GM23338 (cell line): ENCODE data around the gene MAPKAPK3. TPM values are rescaled to one million over a fixed set of nuclear protein-coding genes. Genes with fewer than 3 reads are reported as not detected.

Source experiments
- ATAC-seq: fragments of 200-7000 bp; cut with Tn5 transposase; 3 replicates; pipeline ENCODE4 v1.9.1; 2020
- DNase-seq: peaks from one replicate; pipeline ENCODE4 v3.0.0-alpha.2; 2015; ENCODE audit warnings: low spot score
- H2AFZ ChIP-seq: fragments of 200-600 bp; sonication (generic); 2 replicates; pipeline ENCODE4 v1.8.0; 2016; ENCODE audit warnings: antibody characterized with exemption, mild to moderate bottlenecking, moderate library complexity
- H3F3A ChIP-seq: fragments of 200-600 bp; sonication (generic); replicated peaks from 2 replicates; pipeline ENCODE4 v1.8.0; 2017; ENCODE audit warnings: antibody characterized with exemption, mixed run types, low read depth
- H3K27ac ChIP-seq: fragments of 200-600 bp; sonication (generic); 2 replicates; pipeline ENCODE4 v1.6.1; 2016; ENCODE audit warnings: low read depth
- H3K27me3 ChIP-seq: fragments of 200-600 bp; sonication (generic); 2 replicates; pipeline ENCODE4 v1.8.0; 2016; ENCODE audit warnings: mild to moderate bottlenecking, mixed run types, moderate library complexity; ENCODE audit not compliant: insufficient read depth
- H3K36me3 ChIP-seq: fragments of 200-600 bp; sonication (generic); 2 replicates; pipeline ENCODE4 v1.8.0; 2016; ENCODE audit warnings: mild to moderate bottlenecking; ENCODE audit not compliant: insufficient read depth
- H3K4me1 ChIP-seq: fragments of 200-600 bp; sonication (generic); 2 replicates; pipeline ENCODE4 v1.8.0; 2016; ENCODE audit warnings: mild to moderate bottlenecking, moderate library complexity; ENCODE audit not compliant: insufficient read depth
- H3K4me2 ChIP-seq: fragments of 200-600 bp; sonication (generic); 2 replicates; pipeline ENCODE4 v1.7.1; 2017; ENCODE audit warnings: mixed run types
- H3K4me3 ChIP-seq: fragments of 200-600 bp; sonication (generic); 2 replicates; pipeline ENCODE4 v1.6.1; 2016; ENCODE audit warnings: mixed run types
- H3K79me2 ChIP-seq: fragments of 200-600 bp; sonication (generic); replicated peaks from 2 replicates; pipeline ENCODE4 v1.8.0; 2017; ENCODE audit warnings: mild to moderate bottlenecking; ENCODE audit not compliant: insufficient read depth
- H3K9me2 ChIP-seq: fragments of 200-600 bp; sonication (generic); 2 replicates; pipeline ENCODE4 v1.8.0; 2017; ENCODE audit not compliant: insufficient read depth
- H4K20me1 ChIP-seq: fragments of 200-600 bp; sonication (generic); replicated peaks from 2 replicates; pipeline ENCODE4 v1.8.0; 2017; ENCODE audit warnings: mild to moderate bottlenecking; ENCODE audit not compliant: insufficient read depth
- H3K27ac Mint-ChIP-seq: 2 replicates; pipeline ENCODE4 v1.8.0; 2020; ENCODE audit warnings: inconsistent platforms, mild to moderate bottlenecking, moderate library complexity, mixed read lengths
- H3K27me3 Mint-ChIP-seq: 3 replicates; pipeline ENCODE4 v1.8.0; 2022; ENCODE audit warnings: low read depth, mild to moderate bottlenecking, moderate library complexity, mixed read lengths, inconsistent platforms; ENCODE audit not compliant: insufficient read depth, poor library complexity
- H3K36me3 Mint-ChIP-seq: 3 replicates; pipeline ENCODE4 v1.8.0; 2021; ENCODE audit warnings: low read depth, mild to moderate bottlenecking, inconsistent platforms, moderate library complexity, mixed read lengths
- H3K4me1 Mint-ChIP-seq: 3 replicates; pipeline ENCODE4 v1.8.0; 2020; ENCODE audit warnings: mild to moderate bottlenecking, inconsistent platforms, mixed read lengths
- H3K4me3 Mint-ChIP-seq: 3 replicates; pipeline ENCODE4 v1.8.0; 2021; ENCODE audit warnings: moderate library complexity, mild to moderate bottlenecking, inconsistent platforms, mixed read lengths
- H3K9me3 Mint-ChIP-seq: 3 replicates; pipeline ENCODE4 v1.8.0; 2020; ENCODE audit warnings: moderate library complexity, mild to moderate bottlenecking, inconsistent platforms, mixed read lengths
- CREB1 ChIP-seq: fragments of 250-450 bp; sonication (Bioruptor Pico); IDR thresholded peaks from 2 replicates; pipeline ENCODE4 v1.5.0; 2020; ENCODE audit warnings: low read depth, mild to moderate bottlenecking, moderate library complexity
- CTCF ChIP-seq, 2 experiments: fragments of 200-600 bp in 1 of 2; sonication (generic) in 1 of 2; conservative IDR thresholded peaks; 2 replicates each; pipeline versions ENCODE4 v1.5.1 to v1.6.1; 2016 to 2017; ENCODE audit warnings: antibody characterized with exemption in 2 of 2, low read depth in 2 of 2, mild to moderate bottlenecking in 2 of 2, moderate library complexity in 1 of 2
- EZH2 ChIP-seq: fragments of 200-600 bp; sonication (generic); IDR thresholded peaks from one replicate; pipeline ENCODE4 v1.8.0; 2017; ENCODE audit warnings: antibody characterized with exemption, mild to moderate bottlenecking, low read depth; ENCODE audit not compliant: unreplicated experiment
- EZH2phosphoT487 ChIP-seq: fragments of 200-600 bp; sonication (generic); IDR thresholded peaks from one replicate; pipeline ENCODE4 v1.8.1; 2018; ENCODE audit warnings: antibody characterized with exemption; ENCODE audit not compliant: unreplicated experiment
- JUNB ChIP-seq: IDR thresholded peaks from one replicate; pipeline ENCODE4 v1.6.1; 2016; ENCODE audit warnings: antibody characterized with exemption; ENCODE audit not compliant: unreplicated experiment
- NANOG ChIP-seq: IDR thresholded peaks from 2 replicates; pipeline ENCODE4 v1.6.1; 2016; ENCODE audit warnings: antibody characterized with exemption, borderline replicate concordance
- POLR2AphosphoS5 ChIP-seq: IDR thresholded peaks from 2 replicates; pipeline ENCODE4 v1.6.1; 2016; ENCODE audit warnings: antibody characterized with exemption, low read depth
- ZNF331 ChIP-seq: fragments of 250-450 bp; sonication (Bioruptor Pico); IDR thresholded peaks from 2 replicates; pipeline ENCODE4 v1.5.0; 2020; ENCODE audit warnings: low read depth, mild to moderate bottlenecking, moderate library complexity
- ZNF462 ChIP-seq: fragments of 250-450 bp; sonication (Bioruptor Pico); IDR thresholded peaks from 2 replicates; pipeline ENCODE4 v1.5.0; 2020; ENCODE audit warnings: mild to moderate bottlenecking, moderate library complexity
- polyA plus RNA-seq: library from polyadenylated mRNA; unstranded; fragments of >200 nt; fragmentation: Nextera tagmentation; extraction: Ambion mirVana; gene quantifications from 2 replicates; pipeline ENCODE4 v1.2.1, GENCODE V29; 2016
- total RNA-seq: library from RNA; depleted of rRNA; stranded (reverse); fragments of >200 nt; shearing (Covaris generic); gene quantifications from 2 replicates; pipeline ENCODE4 v1.2.3, GENCODE V29; 2014
- TF ChIP-seq, protein P1 (sequence below): IDR thresholded peaks from one replicate; pipeline ENCODE4 v1.6.1; 2018; ENCODE audit warnings: antibody characterized with exemption; ENCODE audit not compliant: unreplicated experiment
- TF ChIP-seq, protein P2 (sequence below): IDR thresholded peaks from 2 replicates; pipeline ENCODE4 v1.6.1; 2016; ENCODE audit warnings: antibody characterized with exemption

Gene MAPKAPK3
- total and polyA plus RNA-seq, 2 experiments from 2014 or later = 16.5 to 51.1 TPM

DNA sequence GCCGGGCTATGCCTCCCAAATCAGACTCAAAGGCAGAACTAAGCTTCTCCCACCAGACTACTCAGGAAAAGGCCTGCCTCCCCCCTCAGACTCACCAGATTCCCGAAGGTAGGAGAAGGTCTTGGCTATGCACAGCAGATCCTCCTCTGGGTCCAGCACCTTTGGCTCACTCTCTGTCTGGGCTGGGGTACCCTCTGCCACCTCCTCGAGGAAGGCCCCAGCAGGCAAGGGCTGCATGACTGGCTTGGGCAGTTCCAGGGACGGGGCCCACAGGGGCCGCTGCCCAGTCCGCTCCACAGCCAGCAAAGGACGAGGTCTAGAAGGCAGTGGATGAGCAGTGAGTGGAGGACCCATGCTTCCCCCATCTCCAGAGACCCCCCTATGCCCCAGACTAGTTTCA is 8.7 kb upstream of the MAPKAPK3 start (continued):
- TF ChIP-seq JUNB = no peak
- TF ChIP-seq CTCF (conservative IDR thresholded peaks at IDR 0.05; ENCODE audit: low read depth in 2 of 2) = no peak
- no peak for TF ChIP-seq EZH2phosphoT487

GRCh38 chr3:50609071-50609762 is 7.7 kb upstream of the MAPKAPK3 start:
- Histone ChIP-seq H4K20me1 (peaks cover 2% of the 10 kb centered on the region), H3K4me2 (no peak overlapping the region), H2AFZ (no peak overlapping the region), H3K79me2 (no peaks in the 10 kb centered on the region), H3F3A (0 out of 2 replicates have a peak, but pooled peaks cover 7% of the 10 kb centered on the region), H3K36me3 (no peaks in the 10 kb centered on the region), H3K27ac (no peak overlapping the region), H3K4me1 (peaks cover 8% of the 10 kb centered on the region; the same call in 1 of the 2 replicates), H3K9me2 (no peaks in the 10 kb centered on the region), H3K4me3 (no peak overlapping the region), H3K27me3 (peaks cover 30% of the 10 kb centered on the region)
- Mint-ChIP-seq H3K4me1 (peaks cover 14% of the 10 kb centered on the region), H3K27me3 (peaks cover 42% of the 10 kb centered on the region), H3K27ac (no peak overlapping the region), H3K4me3 (no peak overlapping the region), H3K36me3 (no peaks in the 10 kb centered on the region), H3K9me3 (no peaks in the 10 kb centered on the region)
- TF ChIP-seq, protein P1, sequence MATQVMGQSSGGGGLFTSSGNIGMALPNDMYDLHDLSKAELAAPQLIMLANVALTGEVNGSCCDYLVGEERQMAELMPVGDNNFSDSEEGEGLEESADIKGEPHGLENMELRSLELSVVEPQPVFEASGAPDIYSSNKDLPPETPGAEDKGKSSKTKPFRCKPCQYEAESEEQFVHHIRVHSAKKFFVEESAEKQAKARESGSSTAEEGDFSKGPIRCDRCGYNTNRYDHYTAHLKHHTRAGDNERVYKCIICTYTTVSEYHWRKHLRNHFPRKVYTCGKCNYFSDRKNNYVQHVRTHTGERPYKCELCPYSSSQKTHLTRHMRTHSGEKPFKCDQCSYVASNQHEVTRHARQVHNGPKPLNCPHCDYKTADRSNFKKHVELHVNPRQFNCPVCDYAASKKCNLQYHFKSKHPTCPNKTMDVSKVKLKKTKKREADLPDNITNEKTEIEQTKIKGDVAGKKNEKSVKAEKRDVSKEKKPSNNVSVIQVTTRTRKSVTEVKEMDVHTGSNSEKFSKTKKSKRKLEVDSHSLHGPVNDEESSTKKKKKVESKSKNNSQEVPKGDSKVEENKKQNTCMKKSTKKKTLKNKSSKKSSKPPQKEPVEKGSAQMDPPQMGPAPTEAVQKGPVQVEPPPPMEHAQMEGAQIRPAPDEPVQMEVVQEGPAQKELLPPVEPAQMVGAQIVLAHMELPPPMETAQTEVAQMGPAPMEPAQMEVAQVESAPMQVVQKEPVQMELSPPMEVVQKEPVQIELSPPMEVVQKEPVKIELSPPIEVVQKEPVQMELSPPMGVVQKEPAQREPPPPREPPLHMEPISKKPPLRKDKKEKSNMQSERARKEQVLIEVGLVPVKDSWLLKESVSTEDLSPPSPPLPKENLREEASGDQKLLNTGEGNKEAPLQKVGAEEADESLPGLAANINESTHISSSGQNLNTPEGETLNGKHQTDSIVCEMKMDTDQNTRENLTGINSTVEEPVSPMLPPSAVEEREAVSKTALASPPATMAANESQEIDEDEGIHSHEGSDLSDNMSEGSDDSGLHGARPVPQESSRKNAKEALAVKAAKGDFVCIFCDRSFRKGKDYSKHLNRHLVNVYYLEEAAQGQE = no peak
- TF ChIP-seq CREB1 (no peak), POLR2AphosphoS5 (no peak), ZNF331 (CRISPR knock-in tag) (no peak), EZH2 (no peak), ZNF462 (no peak), NANOG (no peak)
- TF ChIP-seq, protein P2, sequence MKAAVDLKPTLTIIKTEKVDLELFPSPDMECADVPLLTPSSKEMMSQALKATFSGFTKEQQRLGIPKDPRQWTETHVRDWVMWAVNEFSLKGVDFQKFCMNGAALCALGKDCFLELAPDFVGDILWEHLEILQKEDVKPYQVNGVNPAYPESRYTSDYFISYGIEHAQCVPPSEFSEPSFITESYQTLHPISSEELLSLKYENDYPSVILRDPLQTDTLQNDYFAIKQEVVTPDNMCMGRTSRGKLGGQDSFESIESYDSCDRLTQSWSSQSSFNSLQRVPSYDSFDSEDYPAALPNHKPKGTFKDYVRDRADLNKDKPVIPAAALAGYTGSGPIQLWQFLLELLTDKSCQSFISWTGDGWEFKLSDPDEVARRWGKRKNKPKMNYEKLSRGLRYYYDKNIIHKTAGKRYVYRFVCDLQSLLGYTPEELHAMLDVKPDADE = no peak
- no peak for ATAC-seq
- DNase-seq = no peak
